T-helper 2 cell treated with Interferon-gamma antibody and Interleukin-4, amounts not matched to agents 5 μg/mL and 100 μg/mL, for 36 hours (primary cell): ENCODE data around the gene BRD1.
"Not testable (repeated sequence)": the region's sequence is repeated elsewhere in the genome, so short reads cannot be mapped to it uniquely, and the experiment has no call there.

Source experiments
- DNase-seq: peaks from one replicate; pipeline ENCODE4 v3.0.0; 2021; ENCODE audit warnings: low spot score
- H3K27ac Mint-ChIP-seq: one replicate; pipeline ENCODE4 v1.8.0; 2021; ENCODE audit warnings: mild to moderate bottlenecking, mixed read lengths
- H3K27me3 Mint-ChIP-seq: one replicate; pipeline ENCODE4 v1.8.0; 2021; ENCODE audit warnings: low read depth, mixed read lengths
- H3K36me3 Mint-ChIP-seq: one replicate; pipeline ENCODE4 v1.8.0; 2021; ENCODE audit warnings: low read depth, mixed read lengths
- H3K4me1 Mint-ChIP-seq: one replicate; pipeline ENCODE4 v1.8.0; 2021; ENCODE audit warnings: low read depth, mixed read lengths
- H3K4me3 Mint-ChIP-seq: one replicate; pipeline ENCODE4 v1.8.0; 2022; ENCODE audit warnings: mild to moderate bottlenecking, moderate library complexity, mixed read lengths
- H3K9me3 Mint-ChIP-seq: one replicate; pipeline ENCODE4 v1.8.0; 2021; ENCODE audit warnings: mixed read lengths

The BRD1 gene

GRCh38 chr22:49783036-49783746 is 44.5 kb downstream of the BRD1 start:
- peak overlapping the region; percentile 47 for H3K27ac Mint-ChIP-seq

GRCh38 chr22:49781886-49782285 is 45.8 kb downstream of the BRD1 start:
- H3K27me3 Mint-ChIP-seq, H3K4me3 Mint-ChIP-seq: not testable (repeated sequence)
- H3K36me3 Mint-ChIP-seq: peaks cover 23% of the 10 kb centered on the region

More at GRCh38 chr22:49783036-49783746, 44.5 kb downstream of the BRD1 start:
- Mint-ChIP-seq H3K27me3 (no peaks in the 10 kb centered on the region), H3K36me3 (peaks cover 28% of the 10 kb centered on the region), H3K4me1 (peaks cover 10% of the 10 kb centered on the region), H3K4me3 (no peak overlapping the region), H3K9me3 (no peaks in the 10 kb centered on the region)
- no peak for DNase-seq

GRCh38 chr22:49781289-49781782 is 46.3 kb downstream of the BRD1 start:
- DNase-seq: no peak
- peaks cover 5% of the 10 kb centered on the region for H3K4me1 Mint-ChIP-seq
- no peak overlapping the region for H3K4me3 Mint-ChIP-seq
- H3K9me3 Mint-ChIP-seq: no peaks in the 10 kb centered on the region
- peaks cover 19% of the 10 kb centered on the region for H3K36me3 Mint-ChIP-seq
- no peaks in the 10 kb centered on the region for H3K27me3 Mint-ChIP-seq
- peak overlapping the region; percentile 49 for H3K27ac Mint-ChIP-seq

More at GRCh38 chr22:49781886-49782285, 45.8 kb downstream of the BRD1 start:
- not testable (repeated sequence) for DNase-seq, H3K9me3 Mint-ChIP-seq, H3K4me1 Mint-ChIP-seq
- H3K27ac Mint-ChIP-seq: peak overlapping the region; percentile 49

- Mint-ChIP-seq H3K4me1 (peaks cover 5% of the 10 kb centered on the region), H3K27ac (no peak overlapping the region), H3K4me3 (no peak overlapping the region), H3K27me3 (no peaks in the 10 kb centered on the region), H3K9me3 (no peaks in the 10 kb centered on the region), H3K36me3 (peaks cover 14% of the 10 kb centered on the region)
- no peak for DNase-seq
Measured at GRCh38 chr22:49780698-49781288, 46.9 kb downstream of the BRD1 start.

GRCh38 chr22:49779853-49780697 is 47.6 kb downstream of the BRD1 start:
- Mint-ChIP-seq H3K27ac (no peak overlapping the region), H3K27me3 (no peaks in the 10 kb centered on the region), H3K4me1 (peaks cover 5% of the 10 kb centered on the region), H3K4me3 (no peak overlapping the region), H3K36me3 (peaks cover 14% of the 10 kb centered on the region), H3K9me3 (no peaks in the 10 kb centered on the region)
- no peak for DNase-seq

GRCh38 chr22:49779211-49779610 is 48.5 kb downstream of the BRD1 start:
- Mint-ChIP-seq H3K4me1 (peaks cover 5% of the 10 kb centered on the region), H3K27ac (no peak overlapping the region), H3K27me3 (no peaks in the 10 kb centered on the region), H3K4me3 (no peak overlapping the region), H3K9me3 (no peaks in the 10 kb centered on the region), H3K36me3 (peaks cover 17% of the 10 kb centered on the region)
- DNase-seq: no peak

- no peak for DNase-seq
- H3K27ac Mint-ChIP-seq: no peak overlapping the region
- no peak overlapping the region for H3K4me3 Mint-ChIP-seq
- no peaks in the 10 kb centered on the region for H3K27me3 Mint-ChIP-seq
- H3K9me3 Mint-ChIP-seq: no peaks in the 10 kb centered on the region
- peaks cover 5% of the 10 kb centered on the region for H3K4me1 Mint-ChIP-seq
- H3K36me3 Mint-ChIP-seq: peaks cover 22% of the 10 kb centered on the region
Measured at GRCh38 chr22:49777569-49778249, 50.0 kb downstream of the BRD1 start.

GRCh38 chr22:49776891-49777290 is 50.8 kb downstream of the BRD1 start:
- Mint-ChIP-seq H3K4me1 (peaks cover 8% of the 10 kb centered on the region), H3K9me3 (no peaks in the 10 kb centered on the region), H3K4me3 (no peak overlapping the region), H3K36me3 (peaks cover 27% of the 10 kb centered on the region), H3K27me3 (no peaks in the 10 kb centered on the region), H3K27ac (no peak overlapping the region)
- DNase-seq: no peak

GRCh38 chr22:49775867-49776511 is 51.7 kb downstream of the BRD1 start:
- DNase-seq: no peak
- Mint-ChIP-seq H3K9me3 (no peaks in the 10 kb centered on the region), H3K36me3 (peaks cover 28% of the 10 kb centered on the region), H3K4me1 (peaks cover 6% of the 10 kb centered on the region), H3K27ac (no peak overlapping the region), H3K4me3 (no peak overlapping the region), H3K27me3 (no peaks in the 10 kb centered on the region)

- no peaks in the 10 kb centered on the region for H3K9me3 Mint-ChIP-seq
- no peak overlapping the region for H3K27ac Mint-ChIP-seq
- no peak overlapping the region for H3K4me3 Mint-ChIP-seq
- peaks cover 28% of the 10 kb centered on the region for H3K36me3 Mint-ChIP-seq
- H3K27me3 Mint-ChIP-seq: no peaks in the 10 kb centered on the region
- peaks cover 8% of the 10 kb centered on the region for H3K4me1 Mint-ChIP-seq
- DNase-seq: no peak
Measured at GRCh38 chr22:49775191-49775866, 52.3 kb downstream of the BRD1 start.

- no peaks in the 10 kb centered on the region for H3K27me3 Mint-ChIP-seq
Measured at GRCh38 chr22:49774499-49775151, 53.0 kb downstream of the BRD1 start.

GRCh38 chr22:49774046-49774445 is 53.6 kb downstream of the BRD1 start:
- no peaks in the 10 kb centered on the region for H3K9me3 Mint-ChIP-seq
- DNase-seq: no peak
- no peak overlapping the region for H3K27ac Mint-ChIP-seq
- no peak overlapping the region for H3K4me3 Mint-ChIP-seq
- peaks cover 28% of the 10 kb centered on the region for H3K36me3 Mint-ChIP-seq
- peaks cover 8% of the 10 kb centered on the region for H3K4me1 Mint-ChIP-seq
- H3K27me3 Mint-ChIP-seq: no peaks in the 10 kb centered on the region

More at GRCh38 chr22:49774499-49775151, 53.0 kb downstream of the BRD1 start:
- H3K9me3 Mint-ChIP-seq: no peaks in the 10 kb centered on the region
- peak overlapping the region; percentile 63 for H3K27ac Mint-ChIP-seq
- H3K4me1 Mint-ChIP-seq: peaks cover 8% of the 10 kb centered on the region
- DNase-seq: no peak
- peaks cover 28% of the 10 kb centered on the region for H3K36me3 Mint-ChIP-seq
- no peak overlapping the region for H3K4me3 Mint-ChIP-seq
